Measurements from ENCODE around the gene ZNF385B.

The ZNF385B gene

GRCh38 chr2:179856205-179856604, 5.2 kb downstream of the ZNF385B start:
- DNase-seq (ENCODE audit: low spot score) = peak; percentile 61

DNA sequence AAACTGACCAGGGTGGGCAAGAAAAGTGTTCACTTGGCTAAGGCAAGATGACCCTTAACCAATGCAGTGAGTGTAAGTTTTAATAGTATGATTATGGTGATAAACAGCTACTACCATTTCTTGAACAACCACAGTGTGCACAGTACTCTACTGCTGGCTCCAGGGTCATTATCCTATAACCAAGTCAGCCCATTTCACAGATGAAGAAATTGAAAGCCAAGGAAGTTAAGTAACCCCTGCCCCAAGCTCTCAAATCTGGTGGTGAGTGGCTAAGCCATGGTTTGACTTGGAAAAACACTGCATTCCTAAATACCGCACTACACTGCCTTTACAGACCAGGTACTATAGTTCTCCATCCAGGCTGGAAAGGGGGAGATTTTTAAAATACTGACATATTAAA, 5.7 kb downstream of the ZNF385B start:
- DNase-seq (ENCODE audit: low spot score) = peak; percentile 14

GRCh38 chr2:179854891-179855290, 6.5 kb downstream of the ZNF385B start:
- DNase-seq (ENCODE audit: low spot score) = no peak

- DNase-seq (ENCODE audit: low spot score) = no peak
These were observed 8.3 kb downstream of the ZNF385B start for GRCh38 chr2:179853108-179853507.

DNA sequence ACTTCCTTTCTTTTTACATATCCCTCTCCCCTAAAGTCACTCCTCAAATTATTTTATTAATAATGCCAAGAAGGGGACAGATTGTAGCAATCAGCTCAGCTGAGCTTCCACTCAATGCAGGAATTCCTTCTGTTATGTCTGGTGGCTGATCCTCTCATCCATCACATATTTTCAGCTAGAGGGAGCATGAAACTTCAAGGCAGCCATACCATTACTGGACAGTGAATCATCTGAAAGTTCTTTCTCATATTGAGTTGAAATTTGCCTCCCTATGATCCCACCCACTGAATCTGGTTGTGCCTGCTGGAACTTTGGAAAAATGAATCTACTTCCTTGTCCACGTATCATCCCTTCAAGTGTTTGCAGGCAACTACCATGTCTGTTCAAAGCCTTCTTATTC, 11.2 kb downstream of the ZNF385B start:
- no peak for DNase-seq (ENCODE audit: low spot score)

GRCh38 chr2:179849719-179850118, 11.7 kb downstream of the ZNF385B start:
- DNase-seq (ENCODE audit: low spot score) = no peak

GRCh38 chr2:179843541-179843940, 17.9 kb downstream of the ZNF385B start:
- no peak for DNase-seq (ENCODE audit: low spot score)

- DNase-seq (ENCODE audit: low spot score) = peak; percentile 70
These were observed 18.8 kb downstream of the ZNF385B start for GRCh38 chr2:179842498-179843153.

- DNase-seq (ENCODE audit: low spot score) = no peak
These were observed 20.6 kb downstream of the ZNF385B start for GRCh38 chr2:179840840-179841239.

- no peak for DNase-seq (ENCODE audit: low spot score)
These were observed 24.0 kb downstream of the ZNF385B start for GRCh38 chr2:179837408-179837807.

DNA sequence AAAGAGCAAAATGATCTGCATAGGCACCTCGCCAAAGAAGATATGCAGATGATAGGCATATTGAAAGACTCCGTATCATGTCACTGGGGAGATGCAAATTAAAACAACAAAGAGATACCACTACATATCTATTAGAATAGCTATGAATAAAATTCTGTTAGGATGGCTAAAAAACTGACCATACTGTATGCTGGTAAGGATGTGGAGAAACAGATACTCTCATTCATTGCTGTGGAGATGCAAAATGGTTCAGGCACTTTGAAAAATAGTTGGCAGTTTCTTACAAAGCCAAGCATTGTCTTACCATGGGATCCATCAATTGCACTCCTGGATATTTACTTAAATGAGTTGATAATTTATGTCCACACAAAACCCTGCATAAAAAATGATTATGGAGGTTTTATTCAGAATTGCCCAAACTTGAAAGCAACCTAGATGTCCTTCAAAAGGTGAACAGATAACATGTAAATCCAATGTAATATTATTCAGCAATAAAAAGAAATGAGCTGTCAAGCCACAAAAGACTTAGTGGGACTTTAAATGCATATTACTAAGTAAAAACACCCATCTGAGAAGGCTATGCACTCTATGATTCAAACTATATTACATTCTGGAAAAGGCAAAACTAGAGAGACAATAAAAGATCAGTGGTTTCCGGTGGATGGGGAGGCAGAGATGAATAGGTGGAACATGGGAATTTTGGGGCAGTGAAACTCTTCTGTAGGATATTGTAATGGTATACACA, 31.2 kb downstream of the ZNF385B start:
- no peak for DNase-seq (ENCODE audit: low spot score)

DNA sequence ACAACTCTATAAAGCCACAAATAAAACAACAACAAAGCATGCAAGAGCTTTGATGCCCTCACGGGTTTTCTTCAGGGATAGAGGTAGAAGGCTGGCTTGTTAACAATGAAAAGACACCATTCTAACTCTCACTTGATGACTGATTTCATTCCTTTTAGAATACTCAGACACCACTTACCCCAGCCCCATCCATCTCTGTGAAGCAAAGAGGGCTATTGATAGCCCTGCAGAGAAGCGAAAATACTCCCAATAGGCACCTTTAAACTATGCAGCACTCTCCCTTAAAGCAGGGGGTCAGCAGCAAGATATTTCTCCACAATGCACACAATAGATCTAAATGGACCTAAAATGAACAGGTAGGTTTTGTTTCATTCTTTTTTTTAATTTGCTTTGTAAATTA, 35.1 kb downstream of the ZNF385B start:
- DNase-seq (ENCODE audit: low spot score) = no peak

GRCh38 chr2:179825494-179825893, 35.9 kb downstream of the ZNF385B start:
- DNase-seq (ENCODE audit: low spot score) = no peak

DNA sequence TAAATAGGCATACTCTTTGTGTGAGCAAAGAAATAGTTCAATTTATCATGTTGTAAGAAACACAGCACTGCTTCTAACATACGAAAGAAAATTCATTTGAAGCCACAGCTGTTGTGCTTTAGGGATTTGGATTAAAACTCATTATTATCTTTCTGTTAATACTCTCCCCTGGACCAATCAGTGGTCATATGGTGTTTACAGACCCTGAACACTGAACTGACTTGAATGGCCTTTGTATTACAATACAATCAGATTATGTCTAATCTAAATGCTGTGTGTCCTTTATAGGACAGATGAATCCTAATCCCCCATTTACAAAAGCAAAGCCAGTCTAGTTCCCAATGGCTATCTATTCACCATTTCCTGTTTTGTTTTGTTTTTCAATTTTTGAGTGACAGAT, 36.5 kb downstream of the ZNF385B start:
- no peak for DNase-seq (ENCODE audit: low spot score)

DNA sequence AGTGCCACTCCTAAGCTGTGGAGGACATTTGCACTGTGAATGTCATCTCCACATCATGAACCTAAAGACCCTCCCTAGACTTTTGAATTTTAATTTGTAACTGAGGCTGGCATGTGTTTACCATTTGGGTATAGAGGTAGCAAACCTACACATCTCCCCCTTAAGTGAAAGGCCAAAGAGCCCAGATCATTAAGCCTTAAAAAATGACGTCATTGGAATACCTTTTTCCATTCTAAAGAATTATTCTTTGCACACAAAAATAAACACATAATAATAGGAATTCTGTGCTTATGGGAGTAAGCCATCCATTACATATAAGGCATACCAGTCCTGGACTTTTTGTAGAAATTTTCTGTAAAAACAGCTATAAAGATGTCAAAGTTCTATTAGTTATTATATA, 38.9 kb downstream of the ZNF385B start:
- DNase-seq (ENCODE audit: low spot score) = no peak

- no peak for DNase-seq (ENCODE audit: low spot score)
These were observed 42.9 kb downstream of the ZNF385B start for GRCh38 chr2:179818546-179818945.

DNA sequence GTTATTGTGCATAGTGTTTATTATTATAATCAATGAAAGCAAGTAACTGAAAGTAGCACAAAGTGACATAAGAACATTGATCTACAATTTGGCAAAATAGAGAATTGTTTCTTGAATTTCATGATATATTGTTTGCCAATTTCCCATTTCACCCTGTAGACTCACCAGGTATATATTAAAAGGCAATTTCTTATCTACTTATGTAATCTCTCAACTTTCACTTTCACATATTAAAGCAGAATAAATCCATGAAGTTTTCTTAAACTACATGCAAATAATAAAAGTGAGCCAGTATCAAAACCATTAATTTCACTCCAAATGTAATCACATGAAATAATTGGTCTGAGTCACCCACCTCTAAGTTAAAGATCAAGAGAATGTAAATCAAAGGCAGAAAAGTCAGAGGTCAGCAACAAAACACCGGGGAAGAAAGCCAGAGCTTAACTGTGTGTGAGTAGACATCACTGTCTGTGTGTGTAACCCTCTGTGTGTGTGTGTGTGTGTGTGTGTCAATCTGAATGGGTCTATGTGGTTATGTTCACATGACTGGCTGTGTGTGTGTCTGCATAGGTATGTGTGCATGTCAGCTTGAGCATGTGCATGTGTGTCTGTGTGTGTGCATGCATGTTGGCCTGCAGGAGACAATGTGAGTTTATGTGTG, 44.1 kb downstream of the ZNF385B start:
- no peak for DNase-seq (ENCODE audit: low spot score)

DNA sequence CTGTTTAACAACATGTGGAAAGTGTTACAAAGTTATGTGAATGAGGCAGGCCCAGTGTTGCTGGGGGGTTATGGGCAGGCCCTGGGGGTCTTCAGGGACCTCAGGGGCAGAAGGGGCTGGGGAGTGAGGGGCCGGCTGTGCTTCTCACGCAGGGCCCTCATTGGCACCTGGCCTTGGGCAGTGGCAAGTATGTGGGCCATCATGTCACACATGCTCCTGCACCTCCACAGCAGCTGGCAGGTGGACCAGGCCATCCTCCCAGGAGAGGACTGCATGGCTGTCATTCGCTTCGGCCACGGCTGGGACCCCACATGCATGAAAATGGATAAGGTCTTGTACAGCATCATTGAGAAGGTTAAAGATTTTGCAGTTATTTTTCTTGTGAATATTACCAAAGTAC, 47.4 kb downstream of the ZNF385B start:
- DNase-seq (ENCODE audit: low spot score) = no peak

DNA sequence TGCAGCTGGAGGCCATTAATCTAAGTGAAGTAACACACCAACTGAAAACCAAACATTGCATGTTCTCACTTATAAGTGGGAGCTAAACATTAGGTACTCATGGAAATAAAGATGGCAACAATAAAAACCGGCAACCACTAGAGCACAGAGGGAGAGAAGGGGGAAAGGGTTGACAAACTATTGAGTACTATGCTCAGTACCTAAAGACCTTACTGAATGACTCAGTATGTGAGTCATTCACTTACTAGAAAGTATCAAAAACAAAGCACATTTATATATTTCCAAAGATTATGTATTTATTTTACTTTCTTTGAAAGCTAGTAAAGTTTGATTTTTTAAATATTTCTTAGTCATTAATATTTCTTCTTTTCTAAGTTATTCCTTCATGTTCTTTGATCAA, 48.9 kb downstream of the ZNF385B start:
- DNase-seq (ENCODE audit: low spot score) = no peak

DNA sequence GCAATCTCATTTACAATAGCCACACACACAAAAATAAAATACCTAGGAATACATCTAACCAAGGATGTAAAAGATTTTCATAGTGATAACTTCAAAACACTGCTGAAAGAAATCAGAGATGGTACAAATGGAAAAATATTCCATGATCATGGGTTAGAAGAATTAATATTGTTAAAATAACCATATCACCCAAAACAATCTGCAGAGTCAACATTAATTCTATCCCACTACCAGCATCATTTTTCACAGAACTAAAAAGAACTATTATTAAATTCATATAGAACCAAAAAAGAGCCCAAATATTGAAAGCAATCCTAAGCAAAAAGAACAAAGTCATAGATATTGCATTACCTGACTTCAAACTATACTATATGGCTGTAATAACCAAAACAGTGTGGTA, 50.4 kb downstream of the ZNF385B start:
- no peak for DNase-seq (ENCODE audit: low spot score)

GRCh38 chr2:179809606-179810005, 51.8 kb downstream of the ZNF385B start:
- no peak for DNase-seq (ENCODE audit: low spot score)

DNA sequence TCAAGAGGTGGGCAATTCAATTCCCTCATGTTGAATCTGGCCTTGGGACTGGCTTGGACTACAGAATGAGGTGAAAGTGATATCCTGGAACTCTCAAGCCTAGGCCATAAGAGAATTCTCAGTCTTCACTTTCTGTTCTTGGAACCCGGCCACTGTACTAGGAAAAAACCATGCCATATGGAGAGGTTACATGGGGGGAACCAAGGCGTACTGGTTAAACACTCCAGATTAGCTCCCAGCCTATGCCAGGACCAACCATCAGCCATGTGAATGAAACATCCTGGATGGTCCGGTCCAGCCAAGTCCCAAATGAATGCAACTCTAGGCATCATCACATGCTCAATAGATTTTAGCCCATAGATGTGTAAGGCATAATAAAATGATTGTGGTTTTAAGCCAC, 56.4 kb downstream of the ZNF385B start:
- DNase-seq (ENCODE audit: low spot score) = no peak

DNA sequence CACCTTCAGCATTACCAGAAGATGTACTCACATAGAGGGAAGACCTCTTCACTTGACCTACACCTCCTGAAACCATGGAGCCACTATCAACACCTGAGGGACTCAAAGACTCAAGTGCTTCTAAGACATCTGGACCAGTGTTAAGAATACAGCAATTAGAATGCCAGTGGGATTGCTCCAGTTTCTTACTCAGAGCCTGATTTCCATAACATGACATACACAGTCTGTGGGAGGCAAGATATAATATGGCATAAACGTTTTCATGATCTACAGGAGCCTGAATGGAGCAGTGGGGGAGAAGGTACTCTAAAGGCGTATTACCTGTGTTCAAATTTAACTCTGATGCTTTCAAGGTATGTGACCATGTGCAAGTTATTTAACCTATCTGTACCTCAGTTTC, 57.2 kb downstream of the ZNF385B start:
- no peak for DNase-seq (ENCODE audit: low spot score)
